ENCODE results near the gene CNOT10.
"Not testable (repeated sequence)": the region's sequence is repeated elsewhere in the genome, so short reads cannot be mapped to it uniquely, and the experiment has no call there.

Gene CNOT10

DNA sequence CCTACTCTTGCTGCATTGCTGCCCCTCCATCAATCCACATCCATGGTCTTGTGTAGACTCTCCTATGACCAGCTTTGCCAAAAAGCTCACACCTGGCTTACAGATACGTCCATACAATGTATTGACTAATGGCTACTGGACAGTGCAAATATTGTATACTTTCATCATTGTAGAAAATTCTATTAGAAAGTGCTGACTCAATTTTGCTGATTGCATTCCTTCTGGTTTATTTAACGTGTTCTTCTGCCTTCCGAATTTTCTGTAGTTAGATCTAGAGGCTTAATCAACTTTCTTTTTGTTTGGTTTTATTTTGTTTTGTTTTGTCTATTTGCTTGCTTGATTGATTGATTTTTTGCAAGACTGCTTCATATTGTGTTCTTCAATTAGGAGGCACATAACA is 29.8 kb upstream of the CNOT10 start:
- no peak overlapping the region for H3K4me2 ChIP-seq (ENCODE audit: low read length)
- H3K4me1 ChIP-seq (ENCODE audit: control insufficient read depth, low read length): no peaks in the 10 kb centered on the region
- H3K36me3 ChIP-seq (ENCODE audit: control insufficient read depth, low read length): no peaks in the 10 kb centered on the region
- TF ChIP-seq, protein P1, sequence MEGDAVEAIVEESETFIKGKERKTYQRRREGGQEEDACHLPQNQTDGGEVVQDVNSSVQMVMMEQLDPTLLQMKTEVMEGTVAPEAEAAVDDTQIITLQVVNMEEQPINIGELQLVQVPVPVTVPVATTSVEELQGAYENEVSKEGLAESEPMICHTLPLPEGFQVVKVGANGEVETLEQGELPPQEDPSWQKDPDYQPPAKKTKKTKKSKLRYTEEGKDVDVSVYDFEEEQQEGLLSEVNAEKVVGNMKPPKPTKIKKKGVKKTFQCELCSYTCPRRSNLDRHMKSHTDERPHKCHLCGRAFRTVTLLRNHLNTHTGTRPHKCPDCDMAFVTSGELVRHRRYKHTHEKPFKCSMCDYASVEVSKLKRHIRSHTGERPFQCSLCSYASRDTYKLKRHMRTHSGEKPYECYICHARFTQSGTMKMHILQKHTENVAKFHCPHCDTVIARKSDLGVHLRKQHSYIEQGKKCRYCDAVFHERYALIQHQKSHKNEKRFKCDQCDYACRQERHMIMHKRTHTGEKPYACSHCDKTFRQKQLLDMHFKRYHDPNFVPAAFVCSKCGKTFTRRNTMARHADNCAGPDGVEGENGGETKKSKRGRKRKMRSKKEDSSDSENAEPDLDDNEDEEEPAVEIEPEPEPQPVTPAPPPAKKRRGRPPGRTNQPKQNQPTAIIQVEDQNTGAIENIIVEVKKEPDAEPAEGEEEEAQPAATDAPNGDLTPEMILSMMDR (IDR thresholded peaks at IDR 0.05; ENCODE audit: low read depth, low read length, poor library complexity, severe bottlenecking): no peak
- no peak for TF ChIP-seq EZH2phosphoT487 (IDR thresholded peaks at IDR 0.05; ENCODE audit: borderline replicate concordance, low read length)
- H3K27ac ChIP-seq (ENCODE audit: low read depth, low read length): no peak overlapping the region
- no peaks in the 10 kb centered on the region for H3F3A ChIP-seq (ENCODE audit: control insufficient read depth, insufficient read depth)
- peaks cover 19% of the 10 kb centered on the region for H3K27me3 ChIP-seq (ENCODE audit: control insufficient read depth, low read length)
- no peaks in the 10 kb centered on the region for H3K9me2 ChIP-seq (replicated peaks; ENCODE audit: control insufficient read depth, low read length)
- no peaks in the 10 kb centered on the region for H4K20me1 ChIP-seq (ENCODE audit: control insufficient read depth, insufficient read depth, low read depth, low read length)
- H3K79me2 ChIP-seq (ENCODE audit: control insufficient read depth, low read length): no peaks in the 10 kb centered on the region
- no peaks in the 10 kb centered on the region for H3K9me3 ChIP-seq (ENCODE audit: control insufficient read depth, insufficient read depth, low read length)
- no peak overlapping the region for H3K4me3 ChIP-seq (ENCODE audit: low read length)

- Histone ChIP-seq H3K27me3 (ENCODE audit: control insufficient read depth, low read length) (peaks cover 19% of the 10 kb centered on the region), H3K4me2 (ENCODE audit: low read length) (no peak overlapping the region), H3K9me2 (replicated peaks; ENCODE audit: control insufficient read depth, low read length) (no peaks in the 10 kb centered on the region), H3K36me3 (ENCODE audit: control insufficient read depth, low read length) (no peaks in the 10 kb centered on the region), H3F3A (ENCODE audit: control insufficient read depth, insufficient read depth) (no peaks in the 10 kb centered on the region), H3K4me3 (ENCODE audit: low read length) (no peak overlapping the region), H3K9me3 (ENCODE audit: control insufficient read depth, insufficient read depth, low read length) (no peaks in the 10 kb centered on the region), H4K20me1 (ENCODE audit: control insufficient read depth, insufficient read depth, low read depth, low read length) (no peaks in the 10 kb centered on the region), H3K27ac (ENCODE audit: low read depth, low read length) (no peak overlapping the region), H3K79me2 (ENCODE audit: control insufficient read depth, low read length) (no peaks in the 10 kb centered on the region), H3K4me1 (ENCODE audit: control insufficient read depth, low read length) (no peaks in the 10 kb centered on the region)
- TF ChIP-seq EZH2phosphoT487 (IDR thresholded peaks at IDR 0.05; ENCODE audit: borderline replicate concordance, low read length): no peak
- TF ChIP-seq, protein P1 (IDR thresholded peaks at IDR 0.05; ENCODE audit: low read depth, low read length, poor library complexity, severe bottlenecking): no peak
Observed at GRCh38 chr3:32660634-32661033, 24.4 kb upstream of the CNOT10 start.

GRCh38 chr3:32662647-32663046 is 22.3 kb upstream of the CNOT10 start:
- Histone ChIP-seq H3K4me1 (ENCODE audit: control insufficient read depth, low read length) (no peaks in the 10 kb centered on the region), H3K4me3 (ENCODE audit: low read length) (no peak overlapping the region), H3K79me2 (ENCODE audit: control insufficient read depth, low read length) (no peaks in the 10 kb centered on the region), H3K9me2 (replicated peaks; ENCODE audit: control insufficient read depth, low read length) (no peaks in the 10 kb centered on the region), H3K9me3 (ENCODE audit: control insufficient read depth, insufficient read depth, low read length) (no peaks in the 10 kb centered on the region), H3K27me3 (ENCODE audit: control insufficient read depth, low read length) (peaks cover 10% of the 10 kb centered on the region), H3F3A (ENCODE audit: control insufficient read depth, insufficient read depth) (no peaks in the 10 kb centered on the region), H3K4me2 (ENCODE audit: low read length) (no peak overlapping the region), H3K36me3 (ENCODE audit: control insufficient read depth, low read length) (no peaks in the 10 kb centered on the region), H4K20me1 (ENCODE audit: control insufficient read depth, insufficient read depth, low read depth, low read length) (no peaks in the 10 kb centered on the region), H3K27ac (ENCODE audit: low read depth, low read length) (no peak overlapping the region)
- TF ChIP-seq EZH2phosphoT487 (IDR thresholded peaks at IDR 0.05; ENCODE audit: borderline replicate concordance, low read length): no peak
- TF ChIP-seq, protein P1 (IDR thresholded peaks at IDR 0.05; ENCODE audit: low read depth, low read length, poor library complexity, severe bottlenecking): no peak

DNA sequence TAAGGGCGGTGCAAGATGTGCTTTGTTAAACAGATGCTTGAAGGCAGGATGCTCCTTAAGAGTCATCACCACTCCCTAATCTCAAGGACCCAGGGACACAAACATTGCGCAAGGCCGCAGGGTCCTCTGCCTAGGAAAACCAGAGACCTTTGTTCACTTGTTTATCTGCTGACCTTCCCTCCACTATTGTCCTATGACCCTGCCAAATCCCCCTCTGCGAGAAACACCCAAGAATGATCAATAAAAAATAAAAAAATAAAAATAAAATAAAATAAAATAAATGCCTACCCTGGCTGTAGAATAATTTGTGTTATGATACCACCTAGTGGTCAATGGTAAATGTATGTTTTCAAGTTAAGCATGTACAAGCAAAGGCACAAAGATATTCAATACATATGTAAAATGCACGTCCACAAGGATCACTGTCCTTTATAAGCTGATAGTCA is 20.3 kb upstream of the CNOT10 start:
- not testable (repeated sequence) for H3K9me2 ChIP-seq (replicated peaks; ENCODE audit: control insufficient read depth, low read length); H3K4me2 ChIP-seq (ENCODE audit: low read length); H3K27ac ChIP-seq (ENCODE audit: low read depth, low read length); H3K9me3 ChIP-seq (ENCODE audit: control insufficient read depth, insufficient read depth, low read length); H3F3A ChIP-seq (ENCODE audit: control insufficient read depth, insufficient read depth); H3K4me1 ChIP-seq (ENCODE audit: control insufficient read depth, low read length); H3K4me3 ChIP-seq (ENCODE audit: low read length); H3K36me3 ChIP-seq (ENCODE audit: control insufficient read depth, low read length); H3K79me2 ChIP-seq (ENCODE audit: control insufficient read depth, low read length); H4K20me1 ChIP-seq (ENCODE audit: control insufficient read depth, insufficient read depth, low read depth, low read length); H3K27me3 ChIP-seq (ENCODE audit: control insufficient read depth, low read length)

Data from DOHH2 (cell line).